Measurements from ENCODE around the gene LIF.
"Not testable (repeated sequence)": the region's sequence is repeated elsewhere in the genome, so short reads cannot be mapped to it uniquely, and the experiment has no call there.

GRCh38 chr22:30234325-30234724 lies 12.2 kb downstream of the LIF start:
- not testable (repeated sequence) for TF ChIP-seq CTCF (IDR thresholded peaks at IDR 0.05; ENCODE audit: poor library complexity); EZH2phosphoT487 (IDR thresholded peaks at IDR 0.05; ENCODE audit: low read depth, severe bottlenecking, unreplicated experiment); EZH2 (IDR thresholded peaks at IDR 0.05; ENCODE audit: borderline replicate concordance)
